K562 (cell line): ENCODE data around the gene CCNA1. TPM values are rescaled to one million over a fixed set of nuclear protein-coding genes. Genes with fewer than 3 reads are reported as not detected.

ENCODE experiments used
- ATAC-seq: fragments of 200-7000 bp; cut with Tn5 transposase; 3 replicates; pipeline ENCODE4 v1.9.1; 2020; ENCODE audit warnings: moderate library complexity
- BruUV-seq: library from RNA; stranded (reverse); fragments of 400-500 nt; replicated peaks from 2 replicates; lab custom pipeline; 2021; lab: Mats Ljungman, UMichigan
- CTCF ChIA-PET: fragments of 300-600 bp; formaldehyde crosslinking; extraction: SDS; loops from one replicate; lab custom pipeline; 2021; ENCODE audit warnings: low intra/inter-chr PET ratio; lab: Yijun Ruan, JAX
- POLR2A ChIA-PET: fragments of 300-600, 350-650 bp; sonication (Branson Sonifier 250); formaldehyde crosslinking; extraction: SDS; loops from one replicate; lab custom pipeline; 2021; ENCODE audit warnings: antibody characterized with exemption, inconsistent platforms; lab: Yijun Ruan, JAX
- DNase-seq, 4 experiments: peaks; one replicate each; pipeline versions ENCODE4 v3.0.0 to v3.0.0-alpha.2; 2011 to 2018; ENCODE audit warnings: low spot score in 3 of 4, mixed read lengths in 3 of 4; ENCODE audit errors: extremely low read depth in 1 of 4
- FAIRE-seq: peaks from 2 replicates; lab custom pipeline; 2011; peaks lifted over from hg19 to GRCh38; lab: Jason Lieb, UNC
- H2AFZ ChIP-seq: 2 replicates; pipeline ENCODE4 v1.6.0; 2011; ENCODE audit warnings: low read depth, low read length, control low read depth, inconsistent platforms
- H3K27ac ChIP-seq: fragments of 200-600 bp; 3 replicates; pipeline ENCODE4 v1.8.0; 2011; ENCODE audit warnings: low read depth, mild to moderate bottlenecking, control low read depth, inconsistent platforms, low read length, moderate library complexity, mixed read lengths; ENCODE audit errors: extremely low read depth
- H3K27me3 ChIP-seq, 2 experiments: fragments of 300-600 bp in 1 of 2; 2 replicates in 1 of 2; 3 replicates in 1 of 2; pipeline versions ENCODE4 v1.6.0 to v1.8.0; 2011; ENCODE audit warnings: inconsistent platforms in 2 of 2, low read length in 2 of 2, mild to moderate bottlenecking in 1 of 2, mixed read lengths in 1 of 2, moderate library complexity in 1 of 2; ENCODE audit not compliant: control insufficient read depth in 2 of 2, insufficient read depth in 2 of 2
- H3K36me3 ChIP-seq: fragments of 300-600 bp; 3 replicates; pipeline ENCODE4 v1.8.0; 2011; ENCODE audit warnings: mild to moderate bottlenecking, low read length, inconsistent platforms; ENCODE audit not compliant: control insufficient read depth, insufficient read depth
- H3K4me1 ChIP-seq, 2 experiments: fragments of 200-600 bp in 1 of 2; replicated peaks in 1 of 2; 2 replicates in 1 of 2; 3 replicates in 1 of 2; pipeline versions ENCODE4 v1.5.1 to v1.8.0; 2011; ENCODE audit warnings: inconsistent platforms in 2 of 2, low read length in 2 of 2, mild to moderate bottlenecking in 1 of 2, mixed read lengths in 1 of 2, moderate library complexity in 1 of 2; ENCODE audit not compliant: control insufficient read depth in 2 of 2, insufficient read depth in 2 of 2
- H3K4me2 ChIP-seq: 2 replicates; pipeline ENCODE4 v1.6.1; 2011; ENCODE audit warnings: low read length, control low read depth, inconsistent platforms, mixed read lengths; ENCODE audit not compliant: insufficient read depth
- H3K4me3 ChIP-seq: fragments of 200-600 bp; sonication (generic), shearing (Covaris generic); 2 replicates; pipeline ENCODE4 v1.5.1; 2016; ENCODE audit warnings: control low read depth, inconsistent platforms
- H3K79me2 ChIP-seq: fragments of 200-600 bp; 3 replicates; pipeline ENCODE4 v1.8.0; 2011; ENCODE audit warnings: low read length, inconsistent platforms; ENCODE audit not compliant: control insufficient read depth, insufficient read depth
- H3K9ac ChIP-seq, 2 experiments: 2 replicates each; pipeline versions ENCODE4 v1.6.0 to v1.6.1; 2011; ENCODE audit warnings: low read depth in 2 of 2, low read length in 2 of 2, control low read depth in 1 of 2, inconsistent platforms in 1 of 2, mild to moderate bottlenecking in 1 of 2, mixed read lengths in 1 of 2; ENCODE audit not compliant: insufficient read depth in 1 of 2
- H3K9me1 ChIP-seq: one replicate; pipeline ENCODE4 v1.6.0; 2011; ENCODE audit warnings: inconsistent platforms, mild to moderate bottlenecking, low read length, moderate library complexity; ENCODE audit not compliant: control insufficient read depth, insufficient read depth
- H3K9me3 ChIP-seq: replicated peaks from 2 replicates; pipeline ENCODE4 v1.5.1; 2011; ENCODE audit warnings: low read depth, low read length, inconsistent platforms; ENCODE audit not compliant: control insufficient read depth, insufficient read depth
- H4K20me1 ChIP-seq: replicated peaks from 2 replicates; pipeline ENCODE4 v1.6.1; 2011; ENCODE audit warnings: low read length, inconsistent platforms, mixed read lengths; ENCODE audit not compliant: control insufficient read depth, insufficient read depth
- BRD4 ChIP-seq: fragments of 200-600 bp; sonication (generic); IDR thresholded peaks from 2 replicates; pipeline ENCODE4 v1.6.1; 2017; ENCODE audit warnings: inconsistent platforms
- EGR1 ChIP-seq: fragments of 450-650 bp; conservative IDR thresholded peaks from 2 replicates; pipeline ENCODE4 v1.6.1; 2017; ENCODE audit warnings: mild to moderate bottlenecking
- HDAC1 ChIP-seq, 2 experiments: fragments of 450-650 bp; IDR thresholded peaks; 2 replicates each; pipeline ENCODE4 v1.6.1; 2016 to 2017; ENCODE audit warnings: inconsistent platforms in 1 of 2, mild to moderate bottlenecking in 1 of 2, moderate library complexity in 1 of 2
- KDM2B ChIP-seq: fragments of 250-450 bp; sonication (Bioruptor Pico); IDR thresholded peaks from 2 replicates; pipeline ENCODE4 v1.8.0; 2021; ENCODE audit warnings: mild to moderate bottlenecking, moderate library complexity
- MYC ChIP-seq, 2 experiments: fragments of 250-450 bp in 1 of 2; sonication (Bioruptor Pico) in 1 of 2; IDR thresholded peaks; 2 replicates each; pipeline versions ENCODE4 v1.5.1 to v1.6.1; 2012 to 2021; ENCODE audit warnings: low read depth in 2 of 2, borderline replicate concordance in 1 of 2, improper control_type of control experiment in 1 of 2, low read length in 1 of 2, mild to moderate bottlenecking in 1 of 2, moderate library complexity in 1 of 2
- PHB ChIP-seq: fragments of 250-450 bp; sonication (Bioruptor Pico); IDR thresholded peaks from 2 replicates; pipeline ENCODE4 v1.5.0; 2021
- POLR2G ChIP-seq: fragments of 200-400 bp; formaldehyde crosslinking; IDR thresholded peaks from 2 replicates; pipeline ENCODE4 v1.6.1; 2017; ENCODE audit warnings: low read depth, mild to moderate bottlenecking, antibody characterized with exemption, low read length, moderate library complexity
- SIN3A ChIP-seq, 2 experiments: fragments of 150-350 bp in 1 of 2; IDR thresholded peaks; 2 replicates each; pipeline ENCODE4 v1.6.1; 2011 to 2016; ENCODE audit warnings: borderline replicate concordance in 2 of 2, low read depth in 2 of 2, low read length in 2 of 2, mild to moderate bottlenecking in 2 of 2, moderate library complexity in 2 of 2; ENCODE audit not compliant: control insufficient read depth in 1 of 2
- SP2 ChIP-seq: IDR thresholded peaks from 2 replicates; pipeline ENCODE4 v1.6.1; 2011; ENCODE audit warnings: mild to moderate bottlenecking, low read depth, low read length, moderate library complexity; ENCODE audit not compliant: poor library complexity, severe bottlenecking; ENCODE audit errors: extremely low read depth
- SRSF1 ChIP-seq: fragments of 200-400 bp; formaldehyde crosslinking; IDR thresholded peaks from 2 replicates; pipeline ENCODE4 v1.6.1; 2017; ENCODE audit warnings: mild to moderate bottlenecking, low read depth, low read length, moderate library complexity
- ZEB2 ChIP-seq: fragments of 450-650 bp; IDR thresholded peaks from 2 replicates; pipeline ENCODE4 v1.6.1; 2016
- ZNF253 ChIP-seq: fragments of 250-450 bp; sonication (Bioruptor Pico); conservative IDR thresholded peaks from 2 replicates; pipeline ENCODE4 v1.6.1; 2021; ENCODE audit warnings: mild to moderate bottlenecking
- ZNF766 ChIP-seq: fragments of 200-800 bp; sonication (Bioruptor generic); conservative IDR thresholded peaks from 2 replicates; pipeline ENCODE4 v1.6.1; 2016; ENCODE audit warnings: missing genetic modification characterization, missing compliant biosample characterization
- WGBS: fragments of 100-300 bp; shearing (Covaris generic); methylation state at CpG from one replicate; pipeline ENCODE4 v1.1.6; 2016; ENCODE audit warnings: low coverage, mixed read lengths; ENCODE audit not compliant: insufficient coverage; ENCODE audit errors: missing lambda C conversion rate; 5-methylcytosine and 5-hydroxymethylcytosine counted together
- in situ Hi-C: fragments of 300-500 bp; cut with MboI; formaldehyde crosslinking; loops from 4 replicates; pipeline ENCODE4 v1.15.0; 2018; ENCODE audit warnings: inconsistent platforms, mixed read lengths
- intact Hi-C: fragments of 100-400 bp; cut with micrococcal nuclease; formaldehyde crosslinking; loops from 2 replicates; pipeline ENCODE4 v1.14.2; 2022
- polyA plus RNA-seq, 8 experiments: library from polyadenylated mRNA; depleted of rRNA in 4 of 8; stranded (reverse) in 5 of 8; unstranded in 3 of 8; fragments of >200 nt; fragmentation: Nextera tagmentation in 2 of 8; fragmentation: Illumina TruSeq in 1 of 8; extraction: Ambion mirVana in 2 of 8; extraction: Trizol in 1 of 8; gene quantifications; 2 replicates each; pipeline versions ENCODE4 v1.2.1 to v1.2.3, GENCODE V29; 2011 to 2014; ENCODE audit warnings: inconsistent platforms in 1 of 8, missing spikeins in 1 of 8
- total RNA-seq, 7 experiments: library from RNA; depleted of rRNA in 6 of 7; stranded (reverse); fragments of >200 nt in 6 of 7; fragmentation: Illumina TruSeq in 2 of 7; extraction: Trizol in 2 of 7; gene quantifications; 2 replicates each; pipeline versions ENCODE4 v1.2.1 to v1.2.3, GENCODE V29; 2011 to 2021; ENCODE audit warnings: low replicate concordance in 1 of 7
- TF ChIP-seq, protein P1 (sequence below), 2 experiments: fragments of 450-650 bp; conservative IDR thresholded peaks; 2 replicates each; pipeline ENCODE4 v1.6.1; 2017; ENCODE audit warnings: mild to moderate bottlenecking in 2 of 2, moderate library complexity in 2 of 2
- TF ChIP-seq, protein P2 (sequence below): sonication (generic); formaldehyde crosslinking; IDR thresholded peaks from 2 replicates; pipeline ENCODE4 v1.8.0; 2022; ENCODE audit warnings: missing genetic modification reagents, mild to moderate bottlenecking, moderate library complexity, borderline replicate concordance

CCNA1 gene
- total and polyA plus RNA-seq, 9 of the 15 experiments (the other 6 are each of a cell fraction or from before 2014, with no cell fraction given) = 0.08 TPM; not detected in 8

DNA sequence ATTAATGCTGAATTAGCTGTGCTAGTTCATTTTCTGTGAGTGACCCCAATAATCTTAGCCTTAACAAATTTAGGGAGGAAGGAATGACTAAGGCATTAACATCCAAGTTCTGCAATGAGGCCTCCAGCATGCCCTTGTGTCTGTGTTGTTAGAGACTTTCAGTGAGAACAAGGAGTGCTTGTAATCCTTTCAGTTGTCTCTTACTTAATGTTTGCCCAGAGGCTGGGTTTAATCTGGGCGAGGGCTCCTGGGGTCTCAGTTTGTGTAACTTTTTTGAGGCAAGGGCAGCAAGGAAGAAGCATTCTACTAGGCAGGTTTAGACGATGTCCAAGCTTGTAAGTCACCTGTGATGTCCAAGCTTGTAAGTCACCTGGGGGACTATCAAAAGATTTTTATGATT lies 24.3 kb downstream of the CCNA1 start:
- no TSS peak for BruUV-seq
- FAIRE-seq = no peak
- in situ Hi-C loops = no loop called here
- Histone ChIP-seq H3K4me1 (no peaks in the 10 kb centered on the region), H4K20me1 (no peaks in the 10 kb centered on the region), H3K9ac (no peak overlapping the region), H2AFZ (no peak overlapping the region), H3K4me3 (no peak overlapping the region), H3K27me3 (no peaks in the 10 kb centered on the region), H3K9me3 (no peaks in the 10 kb centered on the region), H3K79me2 (no peaks in the 10 kb centered on the region), H3K4me2 (no peak overlapping the region), H3K27ac (no peak overlapping the region), H3K36me3 (no peaks in the 10 kb centered on the region), H3K9me1 (no peaks in the 10 kb centered on the region)
- intact Hi-C loops = no loop called here
- 0% methylated on average over 2 of the region's 2 CpGs for WGBS
- POLR2A ChIA-PET = no interaction called here
- no peak for DNase-seq
- TF ChIP-seq ZNF766 (CRISPR knock-in tag) = no peak
- TF ChIP-seq POLR2G = no peak
- TF ChIP-seq EGR1 = no peak
- TF ChIP-seq ZNF253 = no peak
- TF ChIP-seq ZEB2 = no peak
- TF ChIP-seq, protein P1, sequence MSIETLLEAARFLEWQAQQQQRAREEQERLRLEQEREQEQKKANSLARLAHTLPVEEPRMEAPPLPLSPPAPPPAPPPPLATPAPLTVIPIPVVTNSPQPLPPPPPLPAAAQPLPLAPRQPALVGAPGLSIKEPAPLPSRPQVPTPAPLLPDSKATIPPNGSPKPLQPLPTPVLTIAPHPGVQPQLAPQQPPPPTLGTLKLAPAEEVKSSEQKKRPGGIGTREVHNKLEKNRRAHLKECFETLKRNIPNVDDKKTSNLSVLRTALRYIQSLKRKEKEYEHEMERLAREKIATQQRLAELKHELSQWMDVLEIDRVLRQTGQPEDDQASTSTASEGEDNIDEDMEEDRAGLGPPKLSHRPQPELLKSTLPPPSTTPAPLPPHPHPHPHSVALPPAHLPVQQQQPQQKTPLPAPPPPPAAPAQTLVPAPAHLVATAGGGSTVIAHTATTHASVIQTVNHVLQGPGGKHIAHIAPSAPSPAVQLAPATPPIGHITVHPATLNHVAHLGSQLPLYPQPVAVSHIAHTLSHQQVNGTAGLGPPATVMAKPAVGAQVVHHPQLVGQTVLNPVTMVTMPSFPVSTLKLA (conservative IDR thresholded peaks at IDR 0.05) = no peak
- no peak for TF ChIP-seq PHB (CRISPR knock-in tag)
- no peak for TF ChIP-seq SRSF1
- no peak for TF ChIP-seq KDM2B (CRISPR knock-in tag)
- TF ChIP-seq SP2 = no peak
- TF ChIP-seq HDAC1 (IDR thresholded peaks at IDR 0.05) = no peak
- TF ChIP-seq BRD4 = no peak
- TF ChIP-seq, protein P2, sequence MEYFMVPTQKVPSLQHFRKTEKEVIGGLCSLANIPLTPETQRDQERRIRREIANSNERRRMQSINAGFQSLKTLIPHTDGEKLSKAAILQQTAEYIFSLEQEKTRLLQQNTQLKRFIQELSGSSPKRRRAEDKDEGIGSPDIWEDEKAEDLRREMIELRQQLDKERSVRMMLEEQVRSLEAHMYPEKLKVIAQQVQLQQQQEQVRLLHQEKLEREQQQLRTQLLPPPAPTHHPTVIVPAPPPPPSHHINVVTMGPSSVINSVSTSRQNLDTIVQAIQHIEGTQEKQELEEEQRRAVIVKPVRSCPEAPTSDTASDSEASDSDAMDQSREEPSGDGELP (CRISPR knock-in tag) = no peak
- no peak for TF ChIP-seq SIN3A (IDR thresholded peaks at IDR 0.05; ENCODE audit: borderline replicate concordance in 2 of 2, control insufficient read depth in 1 of 2, low read depth in 2 of 2, low read length in 2 of 2)
- TF ChIP-seq MYC (IDR thresholded peaks at IDR 0.05; ENCODE audit: low read depth, low read length) = no peak
- TF ChIP-seq MYC (CRISPR knock-in tag; IDR thresholded peaks at IDR 0.05; ENCODE audit: borderline replicate concordance, low read depth) = no peak
- TF ChIP-seq, all 486 proteins: peak for 0
- no peak for ATAC-seq
- CTCF ChIA-PET = no interaction called here
